Central memory CD4-positive, alpha-beta T cell (primary cell): Measurements from ENCODE around the gene GHRH.

ENCODE experiments used
- DNase-seq: peaks from one replicate; pipeline ENCODE4 v3.0.0; 2022

The GHRH gene

DNA sequence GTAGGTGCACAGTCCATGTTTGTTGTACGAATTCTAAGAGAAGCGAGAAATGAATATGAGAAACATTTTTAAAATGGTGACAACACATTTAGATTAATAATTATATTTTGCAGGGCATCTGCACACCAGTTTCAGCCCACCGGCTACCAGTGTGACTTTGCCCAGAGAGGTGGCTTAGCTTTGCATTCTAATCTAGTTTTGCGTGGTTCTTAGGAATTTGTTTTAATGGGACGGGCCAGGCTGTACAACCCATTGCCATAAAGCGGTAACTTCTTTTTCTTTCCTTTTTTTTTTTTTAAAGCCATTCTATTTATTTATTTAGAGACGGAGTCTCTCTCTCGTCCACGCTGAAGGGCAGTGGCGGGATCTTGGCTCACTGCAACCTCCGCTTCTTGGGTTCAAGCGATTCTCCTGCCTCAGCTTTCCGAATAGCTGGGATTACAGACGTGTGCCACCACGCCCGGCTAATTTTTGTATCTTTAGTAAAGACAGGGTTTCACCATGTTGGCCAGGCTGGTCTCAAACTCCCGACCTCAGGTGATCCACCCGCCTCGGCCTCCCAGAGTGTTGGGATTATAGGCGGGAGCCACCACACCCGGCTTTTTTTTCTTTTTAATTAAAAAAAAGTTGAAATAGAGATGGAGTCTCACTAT lies 28.7 kb upstream of the GHRH start:
- no peak for DNase-seq

DNA sequence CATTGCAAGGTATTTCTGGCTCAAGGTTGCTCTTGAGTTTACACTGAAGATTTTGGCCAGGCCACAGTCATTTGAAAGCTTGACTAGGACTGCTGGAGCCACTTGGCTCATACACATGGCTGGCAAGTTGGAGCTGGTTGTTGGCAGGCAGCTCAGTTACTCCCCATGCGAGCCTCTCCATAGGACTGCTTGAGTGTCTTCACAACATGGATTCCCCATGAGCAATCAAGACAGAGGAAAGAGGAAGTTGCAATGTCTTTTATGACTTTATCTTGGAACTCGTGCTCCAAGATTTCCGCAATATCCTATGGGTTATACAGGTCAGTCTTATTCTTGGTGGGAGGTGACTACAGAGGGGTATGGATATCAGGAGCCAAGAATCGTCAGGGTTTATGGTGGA lies 26.5 kb upstream of the GHRH start:
- DNase-seq = no peak

DNA sequence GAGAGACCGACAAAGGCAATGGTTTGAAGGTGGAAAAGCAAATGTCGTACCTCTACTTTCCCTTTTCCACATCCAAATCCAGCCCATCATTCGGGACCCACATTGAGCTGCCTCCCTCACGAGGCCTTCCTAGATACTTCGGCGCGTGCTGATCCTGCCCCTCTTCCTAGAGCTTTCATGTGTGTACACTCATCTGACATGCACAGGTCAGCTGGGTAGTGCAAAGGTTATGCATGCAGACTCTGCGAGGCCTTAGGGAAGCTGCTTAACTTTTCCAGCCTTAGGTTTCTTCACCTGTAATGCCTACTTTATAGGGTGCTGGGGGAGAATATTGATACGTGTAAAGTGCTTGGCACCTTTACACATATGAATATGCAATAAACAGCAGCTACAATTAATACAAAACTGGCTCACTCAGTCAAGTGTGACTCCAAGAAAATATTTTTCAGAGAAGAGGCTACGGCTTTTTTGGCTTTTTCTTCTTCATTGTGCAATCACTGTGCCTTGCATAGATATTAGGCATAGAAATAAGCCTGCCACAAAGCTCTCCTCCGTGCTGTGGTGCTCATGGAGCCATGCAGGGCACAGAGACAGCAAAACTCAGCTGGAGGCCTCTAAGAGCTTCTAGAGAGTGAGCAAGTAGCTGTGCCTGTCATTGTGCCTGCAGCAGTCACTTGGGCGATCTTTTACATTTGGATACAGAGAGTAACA lies 24.2 kb upstream of the GHRH start:
- no peak for DNase-seq

DNA sequence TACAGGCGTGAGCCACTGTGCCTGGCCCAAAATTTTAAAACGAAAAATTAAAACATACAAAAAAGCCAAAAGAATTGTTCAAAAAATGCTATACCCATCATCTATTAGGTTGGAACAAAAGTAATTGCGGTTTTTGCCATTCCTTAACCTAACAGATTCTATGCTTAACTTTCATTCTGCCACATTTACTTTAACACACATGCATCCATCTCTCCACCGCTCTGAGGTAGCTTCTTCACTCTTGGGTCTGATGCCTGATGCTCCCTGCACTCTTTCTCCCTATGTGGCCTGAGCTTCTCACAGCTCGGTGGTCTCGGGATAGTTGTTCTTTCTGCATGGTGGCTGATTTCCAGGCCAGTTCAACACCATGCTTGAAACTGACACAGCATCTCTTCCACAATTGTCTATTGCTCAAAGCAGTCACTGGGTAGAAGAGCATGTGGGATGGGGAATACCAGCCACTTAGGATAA lies 23.1 kb upstream of the GHRH start:
- DNase-seq = no peak

DNA sequence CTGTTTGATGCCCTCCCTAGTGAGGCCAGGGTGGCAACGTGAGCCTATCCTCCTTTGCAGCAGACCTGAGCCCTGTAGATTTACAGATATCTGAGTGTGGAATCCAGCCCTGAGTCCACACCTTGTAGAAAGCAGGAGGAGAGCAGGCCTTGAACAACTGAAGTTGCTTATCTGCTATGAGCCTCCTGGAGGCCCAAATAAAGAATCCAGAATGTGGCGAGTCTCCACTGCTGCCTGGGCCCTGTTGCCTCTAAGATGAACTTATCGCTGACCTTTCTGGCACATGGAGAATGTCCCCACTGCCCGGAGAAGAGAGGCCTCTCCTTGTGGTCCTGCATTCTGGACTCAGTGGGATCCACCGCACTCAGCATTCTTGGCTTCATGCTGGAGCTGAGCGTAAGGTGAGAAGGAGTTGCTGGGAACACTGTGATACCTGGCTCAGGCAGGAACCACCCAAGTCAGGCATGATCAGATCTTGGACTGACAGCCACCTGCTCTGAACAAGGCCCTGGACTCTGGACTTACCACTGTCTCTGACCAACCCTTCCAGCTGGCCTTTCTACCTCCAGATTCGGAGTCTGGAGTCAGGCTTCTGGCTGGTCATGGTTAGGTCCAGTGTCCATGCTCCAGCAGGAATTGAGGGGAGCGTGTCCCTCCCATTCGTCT lies 22.0 kb upstream of the GHRH start:
- DNase-seq = no peak

DNA sequence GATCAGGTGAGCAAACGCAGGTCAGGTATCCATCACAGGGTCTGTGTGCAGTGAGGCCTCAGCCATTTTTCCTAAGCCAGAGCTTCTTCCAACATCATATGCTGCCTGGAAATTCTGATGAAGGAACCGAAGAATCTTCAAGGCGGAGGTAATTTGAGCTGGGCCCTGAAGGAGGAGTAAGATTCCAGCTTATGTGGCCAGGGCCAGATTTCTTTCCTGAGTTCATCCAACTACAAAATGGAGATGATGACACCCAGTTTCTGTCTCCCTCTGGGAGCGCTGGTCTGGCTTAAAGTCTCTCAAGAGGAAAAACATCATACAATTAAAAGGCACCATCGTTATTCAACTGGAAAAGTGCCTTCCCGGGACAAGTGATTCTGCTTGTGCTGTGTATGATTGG lies 20.9 kb upstream of the GHRH start:
- DNase-seq = no peak

DNA sequence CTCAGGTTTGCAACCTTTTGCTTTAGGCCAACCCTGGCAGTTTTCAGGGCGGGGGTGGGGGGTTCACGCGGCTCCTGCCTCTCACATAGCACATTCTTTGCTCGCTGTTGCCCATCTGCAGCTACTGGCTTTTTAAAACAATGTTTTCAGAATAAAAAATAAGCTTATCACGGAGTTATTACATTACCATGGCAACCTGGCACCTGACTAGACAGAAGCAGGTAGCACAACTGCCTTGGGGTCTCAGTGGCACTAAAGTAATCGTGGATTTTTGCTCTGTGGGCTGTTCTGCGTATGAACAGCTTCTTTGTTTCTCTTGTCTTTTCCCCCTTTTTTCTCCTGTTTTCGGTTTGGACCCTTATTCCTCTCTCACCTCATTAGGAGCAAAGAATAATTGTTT lies 18.8 kb upstream of the GHRH start:
- DNase-seq = no peak

DNA sequence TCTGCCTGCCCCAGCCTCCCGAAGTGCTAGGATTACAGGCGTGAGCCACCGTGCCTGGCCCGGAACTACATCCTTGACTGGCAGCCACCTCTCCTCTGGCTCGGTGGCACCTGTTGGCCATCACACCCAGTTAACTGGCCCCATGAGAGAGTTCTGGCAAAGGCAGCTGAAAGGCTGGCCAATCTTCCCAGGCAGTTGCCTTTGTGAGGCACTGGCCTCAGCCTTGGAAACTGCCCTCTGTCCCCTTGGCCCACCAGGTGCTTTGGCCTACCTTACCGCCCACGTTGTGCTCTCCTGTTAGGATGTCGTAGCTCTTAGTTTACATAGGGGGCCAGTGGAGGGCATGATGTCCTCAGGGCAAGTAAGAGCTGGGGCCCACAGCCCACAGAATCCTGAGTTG lies 18.2 kb upstream of the GHRH start:
- no peak for DNase-seq

DNA sequence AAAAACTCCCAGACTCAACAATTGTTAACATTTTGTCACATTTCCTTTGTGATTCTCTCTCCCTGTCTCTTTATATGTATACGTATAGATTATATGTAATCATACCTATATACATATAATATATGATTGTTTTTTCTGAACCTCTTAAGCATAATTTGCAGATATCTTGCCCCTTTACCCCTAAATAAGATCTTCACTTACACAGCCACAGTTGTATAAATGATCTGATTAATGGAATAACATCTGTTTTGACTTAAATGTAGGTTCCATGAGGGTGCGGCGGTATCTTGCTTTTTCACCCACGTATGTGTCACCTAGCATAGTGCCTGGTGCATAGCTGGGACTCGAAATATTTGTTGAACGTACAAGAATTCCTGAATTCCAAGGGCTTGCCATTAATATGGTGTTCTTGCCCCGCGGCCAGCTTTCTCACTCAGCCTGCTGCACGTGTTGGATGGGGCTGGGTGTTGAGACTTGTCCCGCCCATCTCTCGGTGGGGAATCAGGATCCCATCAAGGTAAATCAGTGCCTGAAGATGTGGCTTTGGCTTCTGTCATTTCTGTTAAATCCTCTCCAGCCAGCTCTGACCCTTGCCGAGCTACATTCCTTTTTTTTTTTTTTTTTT lies 17.5 kb upstream of the GHRH start:
- DNase-seq = no peak

DNA sequence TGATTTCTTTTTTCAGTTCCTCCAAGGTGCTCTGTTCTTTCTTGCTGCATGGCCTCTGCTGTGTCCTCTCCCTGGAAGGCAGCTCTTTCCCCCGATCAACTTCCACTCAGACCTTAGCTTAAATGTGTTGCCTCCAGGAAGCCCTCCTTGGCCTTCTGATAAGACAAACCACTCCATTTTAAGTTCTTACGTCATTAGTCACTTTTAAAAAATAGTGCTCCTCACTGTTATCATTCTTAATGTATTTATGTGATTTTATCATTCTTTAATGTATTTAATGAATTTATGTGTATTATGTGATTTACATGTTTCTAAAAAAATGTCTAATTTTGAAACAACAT lies 15.6 kb upstream of the GHRH start:
- DNase-seq = no peak

DNA sequence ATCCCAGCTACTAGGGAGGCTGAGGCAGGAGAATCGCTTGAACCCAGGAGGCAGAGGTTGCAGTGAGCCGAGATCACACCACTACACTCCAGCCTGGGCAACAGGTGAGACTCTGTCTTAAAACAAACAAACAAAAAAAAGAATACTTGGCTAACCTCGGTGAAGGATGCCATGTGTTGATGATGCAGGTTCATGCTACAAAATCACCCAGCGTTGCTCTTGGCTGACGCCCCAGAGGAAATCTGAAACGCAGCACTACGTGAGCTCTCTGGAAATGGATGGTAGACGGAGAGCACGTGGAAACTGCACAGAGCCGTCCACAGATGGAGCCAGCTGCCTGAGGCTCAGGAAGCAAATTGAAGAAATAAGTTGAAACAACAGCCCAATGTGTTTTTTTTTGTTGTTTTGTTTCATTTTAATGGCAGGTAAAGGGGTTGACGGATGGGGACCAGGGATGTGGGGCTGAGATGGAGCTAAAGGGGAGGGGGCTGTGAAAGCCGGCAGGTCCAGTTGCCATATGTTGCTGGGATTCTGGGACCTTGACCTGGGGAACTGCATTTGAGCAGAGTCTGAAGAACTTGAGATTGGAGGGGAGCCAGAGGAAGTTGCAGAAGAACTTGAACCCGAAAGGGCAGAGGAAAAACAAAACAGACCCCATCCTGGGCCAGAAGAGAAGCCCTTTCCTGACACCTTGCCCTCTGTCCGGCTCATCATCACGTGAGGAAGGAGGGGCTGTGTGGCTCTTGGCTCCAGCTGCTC lies 15.1 kb upstream of the GHRH start:
- DNase-seq = no peak

DNA sequence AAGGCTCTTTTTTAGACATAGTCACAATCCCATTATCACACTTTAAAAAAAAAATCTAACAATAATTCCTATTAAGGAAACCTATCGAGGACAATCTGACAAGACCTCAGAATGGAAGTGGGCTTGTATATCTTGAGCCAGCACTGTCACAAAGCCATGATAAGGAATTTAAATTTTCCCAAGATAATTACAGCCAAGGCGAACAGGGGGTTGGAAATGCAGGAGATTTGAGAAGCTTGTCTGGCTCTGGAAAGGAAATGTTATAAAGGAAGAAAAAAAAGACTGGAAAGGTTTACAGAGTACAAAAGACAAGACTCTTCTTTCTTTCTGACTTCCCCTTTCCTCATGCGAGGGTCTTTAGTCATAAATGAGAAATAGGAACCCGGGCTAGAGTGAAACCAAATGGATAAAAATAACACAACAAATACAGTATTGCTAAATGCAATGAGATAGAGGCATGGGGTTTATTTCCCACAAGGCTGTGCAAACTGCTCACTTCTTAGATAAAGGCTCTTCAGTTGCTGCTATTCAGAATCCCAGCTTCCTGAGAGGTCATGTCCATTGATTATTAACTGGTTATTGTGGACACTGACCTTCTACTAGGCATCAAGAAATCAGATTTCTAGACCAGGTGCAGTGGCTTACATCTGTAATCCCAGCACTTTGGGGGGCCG lies 13.4 kb upstream of the GHRH start:
- no peak for DNase-seq

DNA sequence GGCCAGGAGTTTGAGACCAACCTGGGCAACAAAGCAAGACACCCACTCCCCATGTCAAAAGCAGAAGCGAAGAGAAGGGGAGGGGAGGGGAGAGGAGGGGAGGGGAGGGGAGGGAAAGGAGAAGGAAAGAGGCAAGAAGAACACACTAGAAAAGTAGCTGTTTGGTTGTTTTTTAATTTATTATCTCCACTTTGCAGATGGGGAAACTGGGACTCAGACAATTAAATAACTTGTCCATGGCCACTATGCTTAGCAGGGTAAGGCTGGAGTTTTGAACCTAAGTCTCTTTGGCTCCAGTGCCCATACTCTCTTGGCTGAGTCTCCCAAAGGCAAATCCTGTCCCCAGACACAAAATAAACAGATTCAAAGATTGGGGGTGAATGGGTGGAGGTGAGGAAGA lies 12.4 kb upstream of the GHRH start:
- DNase-seq = no peak

DNA sequence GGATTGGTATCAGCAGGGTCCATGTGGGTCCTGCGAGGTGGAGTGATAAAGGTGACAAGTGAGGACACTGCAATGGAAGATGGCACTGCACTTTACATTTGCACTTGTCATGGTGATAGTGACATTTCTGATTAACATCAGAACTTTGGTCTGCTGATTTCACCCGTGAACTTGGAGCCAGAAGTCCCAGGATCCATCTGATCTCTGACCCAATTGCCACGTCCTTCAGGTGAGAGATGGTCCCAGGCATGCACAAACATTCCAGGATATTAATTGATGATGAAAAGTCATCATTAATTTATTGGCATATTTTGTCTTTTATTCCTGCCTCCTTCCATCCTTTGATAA lies 9.8 kb upstream of the GHRH start:
- no peak for DNase-seq

DNA sequence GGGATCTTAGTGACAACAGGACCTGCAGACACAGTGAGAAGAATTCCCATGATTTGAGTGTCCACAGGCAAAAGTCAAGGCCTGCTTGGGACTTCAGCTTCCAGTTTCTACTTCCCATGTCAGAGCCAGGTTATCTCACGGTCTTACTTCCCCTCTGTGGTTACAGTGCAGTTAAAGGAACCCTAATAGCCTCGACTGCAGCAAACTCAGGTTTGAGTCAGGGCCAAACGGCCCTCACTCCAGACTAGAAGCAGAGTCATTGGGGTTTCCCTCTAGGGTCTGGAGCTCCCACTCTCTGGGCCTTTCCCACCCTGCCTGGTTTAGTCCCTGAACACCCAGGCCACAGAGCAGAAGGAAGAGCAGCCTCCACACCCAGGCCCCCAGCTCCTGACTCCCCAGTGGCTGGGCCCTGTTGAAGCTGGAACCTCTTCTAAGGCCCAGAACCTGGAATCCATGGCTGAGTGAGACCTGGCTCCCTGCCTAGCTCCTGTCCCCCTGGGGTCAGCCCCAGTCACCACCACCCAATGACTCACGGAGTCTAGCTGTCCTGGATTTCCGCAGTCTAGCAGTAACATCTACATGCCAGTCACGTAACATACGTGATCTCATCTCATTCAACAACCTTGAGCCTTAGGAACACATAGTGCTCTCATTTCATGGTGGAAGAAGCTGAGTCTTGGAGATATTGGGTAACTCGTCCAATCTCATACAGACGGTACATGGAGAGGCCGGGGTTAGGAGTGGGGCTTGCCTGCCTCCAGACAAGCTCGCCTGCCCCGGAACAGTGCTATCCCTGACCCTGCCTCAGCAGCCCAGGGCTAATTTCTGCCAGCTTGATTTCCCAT lies 9.2 kb upstream of the GHRH start:
- no peak for DNase-seq

DNA sequence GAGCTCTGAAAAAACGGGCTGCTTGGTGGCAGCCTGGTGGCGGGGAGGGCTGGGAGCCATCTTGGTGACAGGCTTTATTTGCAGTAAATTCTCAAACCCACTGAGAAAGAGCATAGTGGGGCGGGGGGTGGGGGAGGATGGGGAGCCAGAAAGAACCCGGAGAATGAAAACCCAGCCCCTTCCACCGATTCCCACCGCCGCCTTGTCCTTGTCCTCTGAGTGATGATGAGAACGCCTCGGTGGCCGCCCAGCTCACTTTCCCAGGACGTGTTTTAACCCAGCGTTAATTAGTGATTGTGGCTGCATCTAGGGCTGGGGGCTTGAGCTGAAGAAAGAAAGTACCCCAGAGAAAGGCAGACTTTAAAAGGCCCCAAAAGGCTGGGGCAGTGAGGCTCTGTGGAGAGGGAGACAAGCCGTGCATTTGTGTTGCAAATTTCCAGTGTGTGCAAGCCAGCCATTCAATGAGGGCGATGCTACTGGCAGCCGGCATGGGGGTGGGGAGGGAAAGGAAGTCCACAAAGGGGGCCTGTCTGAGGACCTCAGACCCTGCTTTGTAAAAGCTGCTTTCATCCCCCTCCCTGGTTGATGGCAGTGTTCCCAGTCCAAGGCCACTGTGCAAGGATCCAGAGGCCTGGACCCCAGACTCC lies 6.2 kb upstream of the GHRH start:
- no peak for DNase-seq

DNA sequence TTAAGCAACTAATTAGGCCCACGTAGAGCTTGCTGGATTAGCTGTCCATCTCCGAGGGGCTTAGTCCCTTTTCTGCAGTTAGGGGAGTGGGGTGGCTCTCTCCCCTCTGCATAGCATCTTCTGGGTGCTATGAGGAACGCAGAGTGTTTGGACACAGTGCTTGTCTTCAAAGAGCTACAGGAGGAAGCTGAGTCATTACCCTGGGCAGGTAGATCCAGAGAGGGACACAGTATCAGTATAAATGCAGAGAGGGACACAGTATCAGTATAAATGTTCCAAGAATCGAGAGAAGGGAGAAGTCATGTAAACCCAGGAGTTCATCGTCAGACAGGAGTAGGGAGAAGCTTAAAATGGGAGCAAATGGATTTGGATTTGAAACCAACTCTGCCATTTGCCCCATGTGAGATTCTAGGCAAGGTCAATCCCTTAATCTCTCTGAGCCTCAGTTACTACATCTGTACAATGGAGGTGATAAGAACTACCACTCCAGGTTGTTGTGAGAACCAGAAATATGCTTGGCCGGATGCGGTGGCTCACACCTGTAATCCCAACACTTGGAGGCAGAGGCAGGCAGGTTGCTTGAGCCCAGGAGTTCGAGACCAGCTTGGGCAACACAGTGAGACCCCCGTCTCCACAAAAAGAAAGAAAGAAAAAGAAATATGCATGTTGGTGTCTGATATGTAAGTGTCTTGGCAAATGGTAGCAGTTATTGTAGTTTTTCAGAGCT lies 5.5 kb upstream of the GHRH start:
- DNase-seq = no peak

DNA sequence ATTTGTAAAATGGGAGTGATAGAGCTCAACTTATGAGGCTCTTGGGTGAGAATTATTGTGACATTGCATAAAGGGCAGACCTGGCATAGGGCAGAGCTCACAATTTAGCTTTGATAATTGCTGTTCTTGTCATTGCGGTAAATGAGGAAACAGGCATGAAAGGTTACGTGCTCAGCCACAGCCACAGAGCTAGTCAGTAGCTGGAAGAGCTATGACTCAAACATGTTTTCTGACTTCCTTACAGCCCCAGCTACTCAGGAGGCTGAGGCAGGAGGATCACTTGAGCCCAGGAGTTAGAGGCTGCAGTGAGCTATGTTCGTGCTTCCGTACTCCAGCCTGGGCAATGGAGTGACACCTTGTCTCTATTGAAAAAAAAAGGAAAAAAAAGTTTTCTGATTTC lies 3.5 kb upstream of the GHRH start:
- no peak for DNase-seq

DNA sequence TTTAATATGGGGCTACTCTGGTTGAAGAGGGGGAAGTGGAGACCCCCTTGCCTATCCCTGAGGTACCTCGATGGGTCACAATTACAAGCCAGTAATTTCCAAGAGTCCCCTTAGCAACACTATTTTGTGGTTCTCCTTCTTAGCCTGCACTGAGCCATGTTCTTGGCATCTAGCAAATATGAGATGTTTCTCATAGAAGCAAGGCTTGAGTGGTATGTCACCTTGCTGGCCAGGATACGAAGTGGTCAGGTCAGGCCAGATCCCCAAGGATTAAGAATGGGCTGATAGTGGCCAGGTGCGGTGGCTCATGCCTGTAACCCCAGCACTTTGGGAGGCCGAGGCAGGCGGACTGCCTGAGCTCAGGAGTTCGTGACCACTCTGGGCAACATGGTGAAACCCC lies 2.1 kb upstream of the GHRH start:
- no peak for DNase-seq

DNA sequence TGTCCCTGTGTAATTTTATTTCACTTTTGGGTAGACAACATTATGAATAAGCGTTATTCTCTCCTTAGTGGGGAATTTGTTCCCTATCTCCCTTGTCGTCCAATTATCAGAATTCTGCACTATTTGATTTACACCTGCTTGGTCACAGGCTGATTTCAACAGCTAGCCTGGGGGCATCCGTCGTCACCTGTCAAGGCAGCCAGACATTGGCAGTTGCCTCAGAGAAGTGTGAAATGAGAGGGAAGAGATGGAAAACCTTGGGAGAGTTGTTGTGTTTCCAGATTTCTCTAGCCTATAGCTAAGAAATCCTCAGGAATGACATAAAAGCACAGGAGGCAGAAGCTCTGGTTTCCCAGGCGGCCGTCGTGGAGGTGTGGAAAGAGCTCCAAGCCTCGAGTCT lies 891 bp upstream of the GHRH start:
- DNase-seq = no peak

DNA sequence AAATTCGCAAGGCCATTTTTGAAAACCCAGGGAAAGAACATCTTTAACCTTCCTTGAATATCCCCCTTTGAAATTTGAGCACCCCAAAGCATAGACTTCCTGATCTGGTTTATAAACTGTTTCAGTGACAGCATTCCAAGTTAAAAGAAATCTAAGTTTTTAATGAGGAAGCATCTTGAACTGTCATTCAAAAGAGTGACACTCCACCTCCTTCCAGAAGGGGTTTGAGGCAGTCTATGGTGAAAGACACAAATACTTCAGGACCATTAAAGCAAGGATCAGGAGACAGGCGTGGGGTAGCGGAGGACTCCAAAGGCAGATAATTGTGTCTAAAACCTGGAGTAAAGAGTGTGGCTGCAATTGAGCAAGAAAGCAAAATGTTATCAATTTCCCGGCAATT lies 691 bp downstream of the GHRH start:
- no peak for DNase-seq
